Activated T-helper 9 cell treated with anti-CD3 and anti-CD28 coated beads, Interleukin-2, amount 50 U/mL, for 16 hours (primary cell): Measurements from ENCODE around the gene CAMSAP1.
A peak's percentile ranks its signal among the peaks of the same experiment; 100 is the strongest.
"Not testable (repeated sequence)": the region's sequence is repeated elsewhere in the genome, so short reads cannot be mapped to it uniquely, and the experiment has no call there.

ENCODE experiments used
- DNase-seq: peaks from one replicate; pipeline ENCODE4 v3.0.0-alpha.2; 2020; ENCODE audit warnings: low read depth

Gene CAMSAP1

DNA sequence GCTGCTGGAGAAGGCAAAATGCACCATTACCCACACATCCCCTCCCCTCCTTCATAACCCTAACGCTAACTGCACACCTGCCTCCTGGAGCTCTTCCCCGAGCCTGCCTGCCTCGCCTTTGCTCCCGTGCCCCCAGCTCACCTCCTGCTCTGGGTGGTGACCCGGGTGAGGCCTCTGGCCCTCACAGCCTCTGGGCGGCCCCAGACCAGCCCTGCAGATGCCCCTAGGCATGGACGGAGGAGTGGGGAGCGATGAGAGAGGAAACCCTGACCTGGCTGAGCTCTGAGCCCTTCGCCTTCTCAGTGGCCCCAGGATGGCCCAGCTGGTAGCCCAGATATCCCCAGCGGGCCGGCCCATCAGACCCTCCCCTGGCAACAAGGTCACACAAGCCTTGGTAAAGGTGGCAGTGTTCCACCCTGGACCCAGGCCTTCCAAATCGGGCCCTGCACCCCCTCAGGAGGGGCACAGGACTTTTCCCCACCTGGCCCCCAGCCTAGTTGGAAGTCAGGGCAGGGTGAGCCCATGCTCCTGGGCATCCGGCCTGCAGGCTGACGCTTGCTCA is 14.5 kb upstream of the CAMSAP1 start:
- no peak for DNase-seq

- DNase-seq: no peak
Measured at GRCh38 chr9:135920973-135921585, 13.7 kb upstream of the CAMSAP1 start.

GRCh38 chr9:135920256-135920930 is 13.0 kb upstream of the CAMSAP1 start:
- DNase-seq: no peak

DNA sequence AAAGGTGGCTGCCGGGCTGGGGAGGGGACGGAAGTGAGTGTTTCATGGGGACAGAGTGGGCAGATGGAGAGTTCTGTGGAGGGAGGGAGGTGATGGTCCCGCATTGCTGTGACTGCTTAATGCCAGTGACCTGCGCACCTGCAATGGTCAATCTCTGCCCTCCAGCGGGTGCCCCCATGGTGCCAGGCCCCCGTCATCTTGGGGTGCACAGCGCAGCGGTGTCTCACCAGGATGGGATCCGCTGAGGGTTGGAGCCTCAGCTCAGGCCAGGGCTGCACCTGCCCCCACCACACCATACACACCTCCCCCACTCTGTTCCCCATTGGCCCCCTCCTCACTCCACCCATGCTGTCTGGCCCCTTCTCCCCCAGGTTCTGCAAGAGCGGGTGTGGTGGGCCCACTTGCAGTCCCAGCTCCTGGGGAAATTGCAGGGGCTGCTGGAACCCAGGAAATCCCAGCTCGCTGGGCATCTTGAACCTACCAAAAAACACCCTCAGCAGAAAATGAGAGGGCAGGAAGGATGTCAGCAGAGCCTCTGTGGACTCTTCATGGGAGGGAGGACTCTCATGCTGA is 12.1 kb upstream of the CAMSAP1 start:
- no peak for DNase-seq

- DNase-seq: not testable (repeated sequence)
Measured at GRCh38 chr9:135916227-135916626, 8.9 kb upstream of the CAMSAP1 start.

DNA sequence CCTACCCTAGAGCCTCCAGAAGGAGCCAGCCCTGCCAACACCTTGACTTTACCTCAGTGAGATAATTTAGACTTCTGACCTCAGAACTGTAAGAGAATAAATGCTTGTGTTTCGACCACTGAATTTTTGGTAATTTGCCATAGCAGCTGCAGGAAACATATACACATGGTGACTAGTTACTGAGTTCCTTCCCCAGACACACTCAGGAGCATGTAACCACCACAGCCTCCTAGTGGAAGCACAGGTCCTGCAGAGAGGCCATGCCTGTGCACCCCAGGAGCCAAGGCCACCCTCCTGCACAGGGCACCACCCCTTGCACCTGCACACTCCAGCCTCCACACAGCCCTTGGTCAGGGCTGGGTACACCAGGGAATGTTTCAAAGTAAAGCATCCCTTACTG is 7.6 kb upstream of the CAMSAP1 start:
- no peak for DNase-seq

GRCh38 chr9:135911233-135911632 is 3.9 kb upstream of the CAMSAP1 start:
- not testable (repeated sequence) for DNase-seq

- DNase-seq: no peak
Measured at GRCh38 chr9:135910757-135911156, 3.4 kb upstream of the CAMSAP1 start.

- no peak for DNase-seq
Measured at GRCh38 chr9:135910216-135910615, 2.9 kb upstream of the CAMSAP1 start.

DNA sequence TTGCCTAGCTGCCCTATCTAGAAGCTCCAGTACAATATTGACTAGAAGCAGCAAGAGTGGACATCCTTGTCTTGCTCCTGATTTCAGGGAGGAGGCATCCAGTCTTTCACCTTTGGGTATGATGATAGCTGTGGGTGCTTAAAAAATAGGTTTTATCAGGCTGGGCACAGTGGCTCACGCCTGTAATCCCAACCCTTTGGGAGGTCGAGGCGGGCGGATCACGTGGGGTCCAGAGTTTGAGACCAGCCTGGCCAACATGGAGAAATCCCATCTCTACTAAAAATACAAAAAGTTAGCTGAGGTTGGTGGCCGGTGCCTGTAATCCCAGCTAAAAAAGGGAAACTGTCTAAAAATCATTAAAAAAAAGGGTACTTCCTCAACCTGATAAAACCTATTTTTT is 2.0 kb upstream of the CAMSAP1 start:
- no peak for DNase-seq

- DNase-seq: no peak
Measured at GRCh38 chr9:135908754-135909204, 1.4 kb upstream of the CAMSAP1 start.

- no peak for DNase-seq
Measured at GRCh38 chr9:135908093-135908753, 877 bp upstream of the CAMSAP1 start.

DNA sequence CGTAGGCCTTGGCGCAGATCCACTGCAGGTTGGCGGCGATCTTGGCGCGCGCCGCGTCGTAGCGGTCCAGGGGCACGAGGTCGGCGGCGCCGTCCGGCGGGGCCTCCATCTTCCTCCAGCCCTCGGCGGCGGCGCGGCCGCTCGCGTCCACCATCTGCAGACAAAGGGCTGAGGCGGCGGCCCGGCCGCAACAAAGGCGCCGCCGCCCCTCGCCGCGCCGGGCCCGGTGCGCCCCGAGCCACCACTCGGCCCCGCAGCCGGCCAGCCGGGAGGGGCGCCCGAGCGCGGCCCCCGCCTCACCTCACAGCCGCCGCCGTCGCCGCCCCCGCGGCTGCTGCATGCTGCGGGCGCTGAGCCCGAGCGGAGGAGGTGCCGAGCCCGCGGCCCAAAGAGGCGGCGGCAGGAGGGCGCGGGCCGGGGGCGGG is 328 bp downstream of the CAMSAP1 start:
- no peak for DNase-seq

GRCh38 chr9:135906291-135907005 is 898 bp downstream of the CAMSAP1 start:
- DNase-seq: no peak

DNA sequence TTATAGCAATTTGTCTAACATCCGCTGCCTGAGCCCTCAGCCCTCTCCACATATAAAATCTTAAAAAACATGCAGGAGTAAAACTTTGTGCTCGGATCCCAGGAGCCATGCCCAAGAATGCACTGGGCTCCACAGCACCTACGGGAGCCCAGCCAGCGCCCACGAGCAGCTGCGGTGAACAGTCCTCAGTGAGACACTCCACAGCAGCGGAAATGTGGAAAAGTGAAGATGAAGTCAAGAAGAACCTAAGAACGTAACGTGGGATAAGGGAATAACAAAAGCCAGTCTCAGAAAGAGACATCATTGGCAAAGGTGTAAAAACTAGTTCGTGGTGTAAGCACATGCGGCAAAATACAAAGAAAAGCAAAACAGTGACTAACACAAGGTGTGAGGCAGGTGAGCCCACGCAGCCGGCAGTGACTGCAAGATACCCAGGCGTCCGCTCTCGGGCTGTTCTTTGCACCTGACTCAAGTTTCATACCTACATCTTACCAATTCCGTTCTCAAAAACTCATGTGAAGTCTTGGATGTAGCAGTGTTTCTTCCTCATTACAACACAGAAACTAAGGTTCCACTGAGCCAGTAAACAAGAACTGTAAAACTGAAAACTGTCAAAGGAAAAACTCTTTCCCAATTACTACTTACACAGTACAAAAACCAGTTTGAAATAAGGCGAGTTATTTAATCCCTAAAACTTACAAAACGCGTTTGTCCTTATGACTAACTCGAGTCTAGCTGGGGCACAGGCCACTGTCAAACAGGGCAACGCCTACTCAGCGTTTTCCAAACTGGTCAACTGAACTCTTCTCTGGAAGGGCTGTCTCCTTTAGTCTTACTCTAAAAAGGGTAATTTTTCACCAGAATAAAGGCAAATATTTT is 1.7 kb downstream of the CAMSAP1 start:
- peak; percentile 68 for DNase-seq

GRCh38 chr9:135903786-135904520 is 3.4 kb downstream of the CAMSAP1 start:
- DNase-seq: no peak

DNA sequence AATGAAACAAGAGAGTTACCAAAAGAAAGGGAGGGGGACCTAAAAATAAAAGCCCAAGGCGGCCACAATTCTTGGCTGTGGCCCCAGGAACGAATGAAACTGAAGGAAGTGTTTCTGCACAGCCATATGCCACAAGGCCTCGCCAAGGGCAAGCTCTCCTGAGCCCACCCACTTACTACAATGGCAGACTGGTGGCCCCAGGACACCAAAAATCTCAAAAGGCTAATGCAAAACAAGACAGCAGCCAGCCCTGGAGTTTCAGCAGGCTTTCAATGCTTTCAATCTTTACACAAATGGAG is 4.0 kb downstream of the CAMSAP1 start:
- DNase-seq: no peak

GRCh38 chr9:135902655-135903357 is 4.5 kb downstream of the CAMSAP1 start:
- no peak for DNase-seq

DNA sequence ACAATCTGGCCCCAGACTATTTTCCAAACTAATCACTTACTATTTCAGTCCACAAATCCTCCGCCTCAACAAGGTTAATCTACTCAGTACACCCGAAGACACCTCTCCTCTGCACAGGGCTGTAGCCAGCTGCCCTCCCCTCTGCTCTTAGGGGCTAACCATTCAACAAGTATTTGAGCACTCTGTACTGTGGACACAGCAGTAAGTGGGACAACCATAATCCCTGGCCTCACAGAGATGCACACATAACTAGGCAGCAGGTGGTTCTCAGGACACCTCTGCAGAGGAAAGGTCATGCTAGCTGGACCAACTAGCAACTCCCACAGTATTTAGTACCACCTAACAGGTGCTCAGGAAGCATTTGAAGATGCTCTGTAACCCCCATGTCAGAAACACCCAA is 5.5 kb downstream of the CAMSAP1 start:
- no peak for DNase-seq
